ENCODE results near the gene LYPD6B.

Gene LYPD6B

GRCh38 chr2:149015501-149015900 lies 23.0 kb upstream of the LYPD6B start:
- no peak for DNase-seq

- no peak for DNase-seq
Measured at GRCh38 chr2:149015926-149016563, 22.5 kb upstream of the LYPD6B start.

GRCh38 chr2:149017116-149017985 lies 21.1 kb upstream of the LYPD6B start:
- DNase-seq, result no peak

- no peak for DNase-seq
Measured at GRCh38 chr2:149018981-149019380, 19.5 kb upstream of the LYPD6B start.

- DNase-seq, result no peak
Measured at GRCh38 chr2:149019768-149020167, 18.7 kb upstream of the LYPD6B start.

- peak; percentile 63 for DNase-seq
Measured at GRCh38 chr2:149020432-149020851, 18.1 kb upstream of the LYPD6B start.

- no peak for DNase-seq
Measured at GRCh38 chr2:149021271-149021719, 17.2 kb upstream of the LYPD6B start.

- no peak for DNase-seq
Measured at GRCh38 chr2:149021761-149022160, 16.7 kb upstream of the LYPD6B start.

- no peak for DNase-seq
Measured at GRCh38 chr2:149023091-149023490, 15.4 kb upstream of the LYPD6B start.

- DNase-seq, result no peak
Measured at GRCh38 chr2:149027590-149028250, 10.8 kb upstream of the LYPD6B start.

GRCh38 chr2:149028377-149028776 lies 10.1 kb upstream of the LYPD6B start:
- DNase-seq, result no peak

GRCh38 chr2:149028891-149029290 lies 9.6 kb upstream of the LYPD6B start:
- DNase-seq, result no peak

- no peak for DNase-seq
Measured at GRCh38 chr2:149029307-149029965, 9.1 kb upstream of the LYPD6B start.

- no peak for DNase-seq
Measured at GRCh38 chr2:149031396-149031795, 7.1 kb upstream of the LYPD6B start.

GRCh38 chr2:149033716-149034115 lies 4.8 kb upstream of the LYPD6B start:
- DNase-seq, result peak; percentile 11

- DNase-seq, result no peak
Measured at GRCh38 chr2:149034406-149034805, 4.1 kb upstream of the LYPD6B start.

GRCh38 chr2:149036507-149037293 lies 1.8 kb upstream of the LYPD6B start:
- no peak for DNase-seq

GRCh38 chr2:149037851-149038250 lies 648 bp upstream of the LYPD6B start:
- no peak for DNase-seq

- DNase-seq, result no peak
Measured at GRCh38 chr2:149039213-149039724, 770 bp downstream of the LYPD6B start.

GRCh38 chr2:149040451-149040850 lies 2.0 kb downstream of the LYPD6B start:
- DNase-seq, result no peak

GRCh38 chr2:149041482-149041881 lies 3.0 kb downstream of the LYPD6B start:
- no peak for DNase-seq

- no peak for DNase-seq
Measured at GRCh38 chr2:149042881-149043280, 4.4 kb downstream of the LYPD6B start.

Data from SHP77 treated with DMSO at 0.1 percent for 48 hours (cell line).